Activated naive CD4-positive, alpha-beta T cell treated with anti-CD3 and anti-CD28 coated beads, Interleukin-2, amount 10 ng/mL, durations not matched to agents 7 days and 5 days (primary cell): ENCODE data around the gene KDM6A.
A peak's percentile ranks its signal among the peaks of the same experiment; 100 is the strongest.
"Not testable (repeated sequence)": the region's sequence is repeated elsewhere in the genome, so short reads cannot be mapped to it uniquely, and the experiment has no call there.

Experiments
- CTCF ChIA-PET: fragments of 350-600 bp; sonication (Branson Sonifier 250); formaldehyde crosslinking; loops from one replicate; lab custom pipeline; 2021; ENCODE audit warnings: antibody characterized with exemption; lab: Charles Lee
- DNase-seq: peaks from one replicate; pipeline ENCODE4 v3.0.0-alpha.2; 2020
- H3K27ac Mint-ChIP-seq: one replicate; pipeline ENCODE4 v1.8.0; 2021; ENCODE audit warnings: mild to moderate bottlenecking, moderate library complexity, mixed read lengths
- H3K27me3 Mint-ChIP-seq: one replicate; pipeline ENCODE4 v1.8.0; 2021; ENCODE audit warnings: mild to moderate bottlenecking, mixed read lengths
- H3K36me3 Mint-ChIP-seq: one replicate; pipeline ENCODE4 v1.8.0; 2021; ENCODE audit warnings: mixed read lengths
- H3K4me1 Mint-ChIP-seq: one replicate; pipeline ENCODE4 v1.8.0; 2021; ENCODE audit warnings: mixed read lengths
- H3K4me3 Mint-ChIP-seq: one replicate; pipeline ENCODE4 v1.8.0; 2021; ENCODE audit warnings: mild to moderate bottlenecking, moderate library complexity, mixed read lengths
- H3K9me3 Mint-ChIP-seq: one replicate; pipeline ENCODE4 v1.8.0; 2021; ENCODE audit warnings: mixed read lengths

The KDM6A gene

DNA sequence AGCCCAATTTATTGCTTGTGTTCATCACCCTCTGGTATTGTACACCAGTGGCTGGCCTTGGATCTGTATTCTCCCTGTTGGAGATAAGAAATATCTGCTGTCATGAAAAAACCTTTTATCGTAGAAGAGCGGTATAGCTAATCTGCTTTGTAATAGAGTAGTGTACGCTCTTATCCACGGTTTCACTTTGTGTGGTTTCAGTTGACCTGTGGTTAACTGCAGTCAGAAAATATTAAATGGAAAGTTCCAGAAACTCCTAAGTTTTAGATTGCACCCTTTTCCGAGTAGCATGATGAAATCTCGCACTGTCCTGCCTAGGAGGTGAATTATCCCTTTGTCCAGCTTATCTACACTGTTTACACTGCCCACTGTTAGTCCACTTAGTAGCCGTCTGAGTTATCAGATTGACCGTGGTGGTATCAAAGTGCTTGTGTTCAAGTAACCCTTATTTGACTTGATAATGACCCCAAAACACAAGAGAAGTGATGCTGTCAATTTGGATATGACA lies 42.4 kb downstream of the KDM6A start:
- Mint-ChIP-seq H3K36me3 (peaks cover 2% of the 10 kb centered on the region), H3K9me3 (no peaks in the 10 kb centered on the region), H3K27me3 (no peaks in the 10 kb centered on the region), H3K4me1 (peaks cover 15% of the 10 kb centered on the region), H3K27ac (no peak overlapping the region), H3K4me3 (no peak overlapping the region)
- CTCF ChIA-PET: no interaction called here
- no peak for DNase-seq

GRCh38 chrX:44918722-44919121 lies 45.7 kb downstream of the KDM6A start:
- Mint-ChIP-seq H3K27me3 (no peaks in the 10 kb centered on the region), H3K9me3 (no peaks in the 10 kb centered on the region), H3K27ac (no peak overlapping the region), H3K4me1 (peaks cover 19% of the 10 kb centered on the region), H3K4me3 (no peak overlapping the region), H3K36me3 (peaks cover 2% of the 10 kb centered on the region)
- CTCF ChIA-PET: no interaction called here
- no peak for DNase-seq

- Mint-ChIP-seq H3K9me3 (no peaks in the 10 kb centered on the region), H3K4me1 (peaks cover 11% of the 10 kb centered on the region), H3K36me3 (peaks cover 1% of the 10 kb centered on the region), H3K27me3 (no peaks in the 10 kb centered on the region), H3K27ac (peak overlapping the region; percentile 22), H3K4me3 (no peak overlapping the region)
- CTCF ChIA-PET: interaction anchor here (0.7 to 1.3 kb wide), 2 partner anchors 17 to 977 kb away, joined by 3 to 4 read pairs; no protein-coding TSS in a partner anchor
- DNase-seq: no peak
Observed at GRCh38 chrX:44922980-44923379, 50.0 kb downstream of the KDM6A start.

DNA sequence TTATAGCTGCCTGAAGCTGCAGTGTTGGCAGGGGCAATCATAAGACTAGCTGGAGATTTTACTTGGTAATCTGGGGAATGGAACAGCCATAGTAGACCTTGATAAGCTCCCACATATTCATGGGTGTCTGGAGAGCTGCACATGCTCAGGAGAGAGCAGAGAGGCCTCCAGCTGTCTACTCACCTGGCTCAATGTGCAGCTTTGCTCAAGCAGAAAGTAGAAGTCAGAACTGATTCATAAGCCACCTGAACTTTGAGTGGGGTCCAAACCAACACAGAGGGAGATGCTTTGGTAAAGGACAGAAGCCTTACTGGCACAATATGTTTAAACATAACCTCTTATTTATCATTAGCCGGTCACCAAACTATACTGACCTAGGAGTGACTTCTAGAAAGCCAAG lies 54.4 kb downstream of the KDM6A start:
- Mint-ChIP-seq H3K27me3 (no peaks in the 10 kb centered on the region), H3K9me3 (peaks cover 2% of the 10 kb centered on the region), H3K36me3 (peaks cover 7% of the 10 kb centered on the region), H3K4me1 (peaks cover 12% of the 10 kb centered on the region), H3K27ac (no peak overlapping the region), H3K4me3 (no peak overlapping the region)
- DNase-seq: no peak
- CTCF ChIA-PET: no interaction called here

- H3K27me3 Mint-ChIP-seq: no peaks in the 10 kb centered on the region
- CTCF ChIA-PET: no interaction called here
- peaks cover 7% of the 10 kb centered on the region for H3K36me3 Mint-ChIP-seq
- no peak overlapping the region for H3K27ac Mint-ChIP-seq
- no peak for DNase-seq
- H3K4me3 Mint-ChIP-seq: no peak overlapping the region
- H3K9me3 Mint-ChIP-seq: peaks cover 2% of the 10 kb centered on the region
- peaks cover 3% of the 10 kb centered on the region for H3K4me1 Mint-ChIP-seq
Observed at GRCh38 chrX:44931441-44931973, 58.5 kb downstream of the KDM6A start.

DNA sequence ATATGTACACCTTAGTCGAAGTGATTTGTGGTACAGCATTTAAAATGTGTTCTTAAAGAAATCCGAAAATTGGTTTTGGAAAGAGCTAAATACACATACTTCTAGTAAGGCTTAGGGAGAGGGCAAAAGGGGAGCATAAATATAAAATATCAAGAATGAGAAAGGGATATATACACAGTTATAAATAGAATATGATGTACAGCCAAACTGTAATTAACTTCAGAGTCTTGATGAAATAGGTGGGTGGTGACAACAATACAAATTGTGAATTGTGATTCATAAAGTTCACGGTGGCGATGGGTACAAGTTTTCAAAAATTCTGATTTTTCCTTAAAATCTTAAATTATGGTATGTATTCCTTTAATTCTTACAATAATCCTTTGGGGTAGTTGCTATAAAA lies 62.2 kb downstream of the KDM6A start:
- peaks cover 8% of the 10 kb centered on the region for H3K36me3 Mint-ChIP-seq
- peaks cover 12% of the 10 kb centered on the region for H3K4me1 Mint-ChIP-seq
- no peak for DNase-seq
- peaks cover 2% of the 10 kb centered on the region for H3K9me3 Mint-ChIP-seq
- no peak overlapping the region for H3K27ac Mint-ChIP-seq
- no peaks in the 10 kb centered on the region for H3K27me3 Mint-ChIP-seq
- CTCF ChIA-PET: no interaction called here
- H3K4me3 Mint-ChIP-seq: no peak overlapping the region

DNA sequence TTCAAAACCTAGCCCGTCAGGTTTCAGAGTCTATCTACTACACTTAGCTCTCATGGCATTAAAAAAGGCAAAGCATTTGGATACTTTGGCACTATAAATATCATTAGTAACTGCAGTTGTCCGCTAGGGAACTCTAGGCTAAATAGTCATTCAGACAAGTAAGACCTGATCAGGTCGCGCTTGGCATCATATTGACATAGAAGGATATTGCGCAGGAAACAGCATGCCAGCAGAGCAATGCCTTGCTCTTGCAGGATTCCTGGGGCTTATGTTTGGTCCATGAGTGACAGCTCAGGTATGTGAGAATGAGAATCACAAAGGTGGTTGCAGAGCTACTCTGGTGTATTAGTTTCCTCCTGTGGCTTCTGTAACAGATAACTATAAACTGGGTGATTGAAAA lies 62.7 kb downstream of the KDM6A start:
- peak overlapping the region; percentile 19 for H3K27ac Mint-ChIP-seq

DNA sequence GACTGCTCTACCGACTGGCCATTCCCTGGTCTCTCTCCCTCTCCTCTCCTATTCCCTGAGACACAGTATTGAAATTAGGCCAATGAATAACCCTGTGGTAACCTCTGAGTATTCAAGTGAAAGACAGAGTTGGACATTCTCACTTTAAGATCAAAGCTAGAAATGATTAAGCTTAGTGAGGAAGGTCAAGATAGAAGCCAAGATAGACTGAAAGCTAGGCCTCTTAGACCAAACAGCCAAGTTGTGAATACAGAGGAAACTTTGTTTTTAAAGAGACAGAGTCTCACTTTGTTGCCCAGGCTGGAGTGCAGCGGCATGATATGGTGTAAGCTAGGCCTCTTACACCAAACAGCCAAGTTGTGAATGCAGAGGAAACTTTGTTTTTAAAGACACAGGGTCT lies 64.6 kb downstream of the KDM6A start:
- H3K4me3 Mint-ChIP-seq: no peak overlapping the region
- peaks cover 10% of the 10 kb centered on the region for H3K36me3 Mint-ChIP-seq
- H3K4me1 Mint-ChIP-seq: peaks cover 9% of the 10 kb centered on the region
- CTCF ChIA-PET: no interaction called here
- DNase-seq: no peak
- H3K27ac Mint-ChIP-seq: no peak overlapping the region
- no peaks in the 10 kb centered on the region for H3K27me3 Mint-ChIP-seq
- peaks cover 4% of the 10 kb centered on the region for H3K9me3 Mint-ChIP-seq

More for the DNA sequence above, 62.7 kb downstream of the KDM6A start:
- Mint-ChIP-seq H3K4me1 (peaks cover 12% of the 10 kb centered on the region), H3K27me3 (no peaks in the 10 kb centered on the region), H3K4me3 (no peak overlapping the region), H3K9me3 (peaks cover 2% of the 10 kb centered on the region), H3K36me3 (peaks cover 8% of the 10 kb centered on the region)
- no peak for DNase-seq
- CTCF ChIA-PET: no interaction called here

GRCh38 chrX:44938111-44938510 lies 65.1 kb downstream of the KDM6A start:
- peaks cover 4% of the 10 kb centered on the region for H3K9me3 Mint-ChIP-seq
- DNase-seq: no peak
- peak overlapping the region; percentile 68 for H3K27ac Mint-ChIP-seq
- CTCF ChIA-PET: no interaction called here
- peaks cover 10% of the 10 kb centered on the region for H3K36me3 Mint-ChIP-seq
- H3K27me3 Mint-ChIP-seq: no peaks in the 10 kb centered on the region
- H3K4me1 Mint-ChIP-seq: peaks cover 9% of the 10 kb centered on the region
- H3K4me3 Mint-ChIP-seq: no peak overlapping the region

DNA sequence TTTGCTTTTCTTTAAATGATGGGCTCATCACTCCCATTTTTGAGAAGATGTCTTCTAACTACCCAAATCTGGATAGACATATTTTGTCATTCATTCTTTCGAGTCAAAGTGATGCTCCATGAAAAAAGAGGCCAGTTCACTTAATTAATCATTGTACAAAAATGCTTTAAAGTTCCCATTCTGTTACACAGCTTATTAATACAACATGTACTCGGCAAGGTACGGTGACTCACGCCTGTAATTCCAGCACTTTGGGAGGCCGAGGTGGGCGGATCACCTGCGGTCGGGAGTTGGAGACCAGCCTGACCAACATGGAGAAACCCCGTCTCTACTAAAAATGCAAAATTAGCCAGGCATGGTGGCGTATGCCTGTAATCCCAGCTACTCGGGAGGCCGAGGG lies 67.6 kb downstream of the KDM6A start:
- H3K27ac Mint-ChIP-seq, H3K4me1 Mint-ChIP-seq, CTCF ChIA-PET, H3K4me3 Mint-ChIP-seq, DNase-seq, H3K27me3 Mint-ChIP-seq: not testable (repeated sequence)
- Mint-ChIP-seq H3K36me3 (peaks cover 20% of the 10 kb centered on the region), H3K9me3 (peaks cover 11% of the 10 kb centered on the region)

GRCh38 chrX:44943007-44943406 lies 70.0 kb downstream of the KDM6A start:
- H3K9me3 Mint-ChIP-seq: peaks cover 11% of the 10 kb centered on the region
- H3K4me3 Mint-ChIP-seq: no peak overlapping the region
- no peaks in the 10 kb centered on the region for H3K27me3 Mint-ChIP-seq
- H3K27ac Mint-ChIP-seq: no peak overlapping the region
- DNase-seq: no peak
- peaks cover 5% of the 10 kb centered on the region for H3K4me1 Mint-ChIP-seq
- CTCF ChIA-PET: no interaction called here
- H3K36me3 Mint-ChIP-seq: peaks cover 24% of the 10 kb centered on the region

- H3K36me3 Mint-ChIP-seq: peaks cover 18% of the 10 kb centered on the region
- no peak overlapping the region for H3K27ac Mint-ChIP-seq
- peaks cover 9% of the 10 kb centered on the region for H3K9me3 Mint-ChIP-seq
- no peaks in the 10 kb centered on the region for H3K27me3 Mint-ChIP-seq
- no peaks in the 10 kb centered on the region for H3K4me1 Mint-ChIP-seq
- H3K4me3 Mint-ChIP-seq: no peak overlapping the region
- DNase-seq: no peak
- CTCF ChIA-PET: no interaction called here
Observed at GRCh38 chrX:44944894-44945293, 71.9 kb downstream of the KDM6A start.

- CTCF ChIA-PET: no interaction called here
- DNase-seq: no peak
Observed at GRCh38 chrX:44945736-44946135, 72.7 kb downstream of the KDM6A start.

GRCh38 chrX:44946771-44947170 lies 73.8 kb downstream of the KDM6A start:
- CTCF ChIA-PET: no interaction called here
- Mint-ChIP-seq H3K36me3 (peaks cover 19% of the 10 kb centered on the region), H3K27ac (no peak overlapping the region), H3K27me3 (no peaks in the 10 kb centered on the region), H3K4me3 (no peak overlapping the region), H3K9me3 (peaks cover 9% of the 10 kb centered on the region), H3K4me1 (peaks cover 3% of the 10 kb centered on the region)
- no peak for DNase-seq

More at GRCh38 chrX:44945736-44946135, 72.7 kb downstream of the KDM6A start:
- peaks cover 9% of the 10 kb centered on the region for H3K9me3 Mint-ChIP-seq
- no peaks in the 10 kb centered on the region for H3K27me3 Mint-ChIP-seq
- no peaks in the 10 kb centered on the region for H3K4me1 Mint-ChIP-seq
- H3K4me3 Mint-ChIP-seq: no peak overlapping the region
- H3K27ac Mint-ChIP-seq: no peak overlapping the region
- peaks cover 18% of the 10 kb centered on the region for H3K36me3 Mint-ChIP-seq

DNA sequence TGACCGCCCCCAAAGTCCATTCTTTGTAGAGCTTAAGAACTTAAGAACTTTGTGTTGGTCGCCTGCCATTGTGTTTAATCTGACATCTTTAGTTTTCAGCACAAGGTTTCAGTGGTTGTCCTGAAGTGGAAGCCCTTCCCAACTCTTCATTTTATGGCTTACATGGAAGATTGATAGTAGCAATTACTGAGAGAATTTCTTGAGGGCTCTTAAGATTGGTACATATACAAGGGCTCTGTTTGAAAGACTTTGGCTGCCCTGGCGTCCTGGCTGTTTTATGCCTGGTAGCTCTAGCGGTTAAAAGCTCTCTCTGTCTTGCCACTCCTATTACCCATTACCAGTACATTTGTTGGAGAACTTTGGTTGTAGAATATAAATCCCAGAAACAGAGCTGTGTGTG lies 75.0 kb downstream of the KDM6A start:
- peaks cover 19% of the 10 kb centered on the region for H3K36me3 Mint-ChIP-seq
- no peak for DNase-seq
- H3K9me3 Mint-ChIP-seq: peaks cover 7% of the 10 kb centered on the region
- H3K27me3 Mint-ChIP-seq: no peaks in the 10 kb centered on the region
- H3K27ac Mint-ChIP-seq: no peak overlapping the region
- no peak overlapping the region for H3K4me3 Mint-ChIP-seq
- CTCF ChIA-PET: no interaction called here
- peaks cover 3% of the 10 kb centered on the region for H3K4me1 Mint-ChIP-seq
